CD14-positive monocyte (primary cell): ENCODE data around the gene SZT2. TPM values are rescaled to one million over a fixed set of nuclear protein-coding genes. Genes with fewer than 3 reads are reported as not detected.
"Not testable (repeated sequence)": the region's sequence is repeated elsewhere in the genome, so short reads cannot be mapped to it uniquely, and the experiment has no call there.

Source experiments
- DNase-seq, 3 donors: peaks; one replicate each; pipeline ENCODE4 v3.0.0-alpha.2; 2011 to 2022
- H2AFZ ChIP-seq: 2 replicates; pipeline ENCODE4 v1.6.0; 2012; ENCODE audit warnings: mild to moderate bottlenecking, low read depth, low read length, inconsistent platforms; ENCODE audit not compliant: insufficient read depth, poor library complexity, severe bottlenecking
- H3K27ac ChIP-seq, 2 donors: 1 replicate in 1 of 2; 2 replicates in 1 of 2; pipeline ENCODE4 v1.5.1; 2012 to 2013; ENCODE audit warnings: low read length in 2 of 2, control low read depth in 1 of 2, inconsistent platforms in 1 of 2, low read depth in 1 of 2, mild to moderate bottlenecking in 1 of 2
- H3K27me3 ChIP-seq, 2 donors: one replicate each; pipeline versions ENCODE4 v1.6.0 to v1.6.1; 2011 to 2013; ENCODE audit warnings: low read length in 2 of 2; ENCODE audit not compliant: control insufficient read depth in 2 of 2, insufficient read depth in 2 of 2
- H3K36me3 ChIP-seq, 2 donors: replicated peaks in 1 of 2; 1 replicate in 1 of 2; 2 replicates in 1 of 2; pipeline versions ENCODE4 v1.5.1 to v1.6.1; 2012 to 2013; ENCODE audit warnings: low read length in 2 of 2, control low read depth in 1 of 2, inconsistent platforms in 1 of 2, mild to moderate bottlenecking in 1 of 2; ENCODE audit not compliant: insufficient read depth in 2 of 2, control insufficient read depth in 1 of 2
- H3K4me1 ChIP-seq, 2 donors: 1 replicate in 1 of 2; 2 replicates in 1 of 2; pipeline versions ENCODE4 v1.5.1 to v1.6.1; 2012 to 2013; ENCODE audit warnings: low read length in 2 of 2, control low read depth in 1 of 2, inconsistent platforms in 1 of 2, mild to moderate bottlenecking in 1 of 2, moderate library complexity in 1 of 2; ENCODE audit not compliant: insufficient read depth in 2 of 2, control insufficient read depth in 1 of 2
- H3K4me2 ChIP-seq: replicated peaks from 2 replicates; pipeline ENCODE3; 2012; ENCODE audit warnings: low read length, moderate library complexity, mild to moderate bottlenecking; ENCODE audit not compliant: poor library complexity, severe bottlenecking; ENCODE audit errors: extremely low read depth
- H3K4me3 ChIP-seq, 3 experiments: fragments of 200-600 bp in 1 of 3; sonication (generic) in 1 of 3; replicated peaks in 1 of 3; 1 replicate in 2 of 3; 2 replicates in 1 of 3; pipeline ENCODE4 v1.5.1; 2011 to 2013; ENCODE audit warnings: low read length in 3 of 3, mild to moderate bottlenecking in 3 of 3, control low read depth in 2 of 3, low read depth in 2 of 3, inconsistent platforms in 1 of 3, moderate library complexity in 1 of 3
- H3K79me2 ChIP-seq: 2 replicates; pipeline ENCODE4 v1.6.0; 2012; ENCODE audit warnings: mild to moderate bottlenecking, control low read depth, inconsistent platforms, low read length, moderate library complexity; ENCODE audit not compliant: insufficient read depth
- H3K9ac ChIP-seq: 2 replicates; pipeline ENCODE4 v1.6.0; 2017; ENCODE audit warnings: low read length, mild to moderate bottlenecking; ENCODE audit not compliant: insufficient read depth, poor library complexity, severe bottlenecking
- H3K9me3 ChIP-seq, 2 donors: replicated peaks in 1 of 2; 1 replicate in 1 of 2; 2 replicates in 1 of 2; pipeline versions ENCODE4 v1.5.1 to v1.6.1; 2012 to 2013; ENCODE audit warnings: low read length in 2 of 2, control low read depth in 1 of 2; ENCODE audit not compliant: control insufficient read depth in 1 of 2, insufficient read depth in 1 of 2
- H4K20me1 ChIP-seq: 2 replicates; pipeline ENCODE4 v1.6.0; 2012; ENCODE audit warnings: mild to moderate bottlenecking, low read length, control low read depth, moderate library complexity; ENCODE audit not compliant: insufficient read depth
- H3K27ac Mint-ChIP-seq, 7 donors: one replicate each; pipeline ENCODE4 v1.8.0; 2020; ENCODE audit warnings: mild to moderate bottlenecking in 7 of 7, mixed read lengths in 7 of 7, moderate library complexity in 6 of 7, inconsistent platforms in 2 of 7
- H3K27me3 Mint-ChIP-seq, 3 donors: one replicate each; pipeline ENCODE4 v1.8.0; 2021 to 2022; ENCODE audit warnings: low read depth in 3 of 3, mild to moderate bottlenecking in 3 of 3, mixed read lengths in 3 of 3, moderate library complexity in 3 of 3, inconsistent platforms in 1 of 3
- H3K36me3 Mint-ChIP-seq, 2 donors: one replicate each; pipeline ENCODE4 v1.8.0; 2020; ENCODE audit warnings: mixed read lengths in 2 of 2, inconsistent platforms in 1 of 2, mild to moderate bottlenecking in 1 of 2
- H3K4me1 Mint-ChIP-seq: one replicate; pipeline ENCODE4 v1.8.0; 2020; ENCODE audit warnings: mild to moderate bottlenecking, mixed read lengths
- H3K4me3 Mint-ChIP-seq, 2 donors: one replicate each; pipeline ENCODE4 v1.8.0; 2020; ENCODE audit warnings: mild to moderate bottlenecking in 2 of 2, mixed read lengths in 2 of 2, moderate library complexity in 1 of 2
- H3K9me3 Mint-ChIP-seq, 7 donors: one replicate each; pipeline ENCODE4 v1.8.0; 2020 to 2022; ENCODE audit warnings: mixed read lengths in 7 of 7, mild to moderate bottlenecking in 6 of 7, moderate library complexity in 6 of 7, inconsistent platforms in 2 of 7
- WGBS: methylation state at CpG from one replicate; pipeline ENCODE4 v1.1.5; 2013; ENCODE audit warnings: missing lambda C conversion rate; ENCODE audit not compliant: insufficient coverage; 5-methylcytosine and 5-hydroxymethylcytosine counted together
- intact Hi-C, 2 donors: fragments of 100-400 bp; cut with micrococcal nuclease; formaldehyde crosslinking; loops; one replicate each; pipeline versions ENCODE4 v1.15.0 to v1.15.1; 2023
- polyA plus RNA-seq, 3 donors: library from polyadenylated mRNA; depleted of rRNA in 1 of 3; unstranded in 2 of 3; stranded (reverse) in 1 of 3; fragments of 300-500 nt in 2 of 3; fragments of >200 nt in 1 of 3; fragmentation: Illumina TruSeq in 2 of 3; gene quantifications; 1 replicate in 2 of 3; 2 replicates in 1 of 3; pipeline ENCODE4 v1.2.3, GENCODE V29; 2012 to 2021
- TF ChIP-seq, protein P1 (sequence below): fragments of 200-600 bp; IDR thresholded peaks from one replicate; pipeline ENCODE4 v1.8.0; 2022; ENCODE audit warnings: antibody characterized with exemption, mild to moderate bottlenecking

The SZT2 gene
- polyA plus RNA-seq, 3 donors = 2.4 to 29.9 (median 2.6) TPM

DNA sequence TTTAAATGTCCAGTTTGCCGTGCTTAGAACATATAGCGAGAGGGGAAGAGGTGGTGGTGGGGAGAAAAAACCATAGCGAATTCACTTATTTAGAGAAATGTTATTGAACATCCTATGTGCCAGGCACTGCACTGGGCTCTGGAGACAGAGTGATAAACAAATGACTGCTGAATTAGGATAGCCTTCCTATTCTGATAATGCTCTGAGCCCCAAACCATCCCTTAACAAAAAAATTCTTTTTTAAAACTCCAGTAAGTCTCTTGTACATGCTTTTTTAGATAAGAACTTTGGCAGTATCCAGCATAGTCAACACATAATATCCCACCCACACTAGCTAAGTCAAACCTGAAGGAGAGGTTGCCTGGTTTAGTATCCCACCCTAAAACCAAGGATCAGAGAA lies 8.5 kb downstream of the SZT2 start:
- TF ChIP-seq, protein P1, sequence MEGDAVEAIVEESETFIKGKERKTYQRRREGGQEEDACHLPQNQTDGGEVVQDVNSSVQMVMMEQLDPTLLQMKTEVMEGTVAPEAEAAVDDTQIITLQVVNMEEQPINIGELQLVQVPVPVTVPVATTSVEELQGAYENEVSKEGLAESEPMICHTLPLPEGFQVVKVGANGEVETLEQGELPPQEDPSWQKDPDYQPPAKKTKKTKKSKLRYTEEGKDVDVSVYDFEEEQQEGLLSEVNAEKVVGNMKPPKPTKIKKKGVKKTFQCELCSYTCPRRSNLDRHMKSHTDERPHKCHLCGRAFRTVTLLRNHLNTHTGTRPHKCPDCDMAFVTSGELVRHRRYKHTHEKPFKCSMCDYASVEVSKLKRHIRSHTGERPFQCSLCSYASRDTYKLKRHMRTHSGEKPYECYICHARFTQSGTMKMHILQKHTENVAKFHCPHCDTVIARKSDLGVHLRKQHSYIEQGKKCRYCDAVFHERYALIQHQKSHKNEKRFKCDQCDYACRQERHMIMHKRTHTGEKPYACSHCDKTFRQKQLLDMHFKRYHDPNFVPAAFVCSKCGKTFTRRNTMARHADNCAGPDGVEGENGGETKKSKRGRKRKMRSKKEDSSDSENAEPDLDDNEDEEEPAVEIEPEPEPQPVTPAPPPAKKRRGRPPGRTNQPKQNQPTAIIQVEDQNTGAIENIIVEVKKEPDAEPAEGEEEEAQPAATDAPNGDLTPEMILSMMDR = no peak
- H3K4me1 ChIP-seq = no peaks in the 10 kb centered on the region
- Mint-ChIP-seq H3K9me3 (peaks cover 0 to 13% (median 2%) of the 10 kb centered on the region in 7 donors), H3K27me3 (no peaks in the 10 kb centered on the region), H3K4me1 (peaks cover 6% of the 10 kb centered on the region), H3K4me3 (no peak overlapping the region), H3K27ac (peak overlapping the region in 1 of 7 donors; percentile 76), H3K36me3 (peaks cover 32 to 60% of the 10 kb centered on the region in 2 donors)
- H3K27ac ChIP-seq = no peak overlapping the region
- H3K27me3 ChIP-seq = no peaks in the 10 kb centered on the region
- no peak overlapping the region for H3K4me3 ChIP-seq
- peaks cover 20 to 54% of the 10 kb centered on the region in 2 donors for H3K36me3 ChIP-seq
- H2AFZ ChIP-seq = no peak overlapping the region
- H3K9ac ChIP-seq = no peak overlapping the region
- no peak for DNase-seq
- H3K79me2 ChIP-seq = peaks cover 37% of the 10 kb centered on the region
- intact Hi-C loops = no loop called here
- H3K9me3 ChIP-seq = peaks cover 0 to 4% of the 10 kb centered on the region in 2 donors
- H4K20me1 ChIP-seq = peaks cover 29% of the 10 kb centered on the region
- 100% methylated on average over 2 of the region's 3 CpGs for WGBS
- no peak overlapping the region for H3K4me2 ChIP-seq

DNA sequence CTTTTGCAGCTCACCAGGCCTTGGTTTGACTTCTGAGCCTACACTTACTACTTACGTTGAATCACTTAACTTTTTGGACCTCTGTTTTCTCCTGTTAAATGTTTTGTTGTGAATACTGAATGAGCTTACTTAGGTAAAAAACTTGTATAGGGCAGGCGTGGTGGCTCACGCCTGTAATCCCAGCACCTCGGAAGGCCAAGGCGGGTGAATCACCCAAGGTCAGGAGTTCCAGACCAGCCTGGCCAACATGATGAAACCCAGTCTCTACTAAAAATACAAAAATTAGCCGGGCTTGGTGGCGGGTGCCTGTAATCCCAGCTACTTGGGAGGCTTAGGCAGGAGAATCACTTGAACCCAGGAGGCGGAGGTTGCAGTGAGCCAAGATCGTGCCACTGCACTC lies 10.7 kb downstream of the SZT2 start:
- peaks cover 15% of the 10 kb centered on the region for H3K79me2 ChIP-seq
- H3K4me3 ChIP-seq, intact Hi-C loops: not testable (repeated sequence)

More for the DNA sequence above, 10.7 kb downstream of the SZT2 start:
- H2AFZ ChIP-seq, H3K9ac ChIP-seq, H3K27ac ChIP-seq, H3K27me3 ChIP-seq, H3K4me2 ChIP-seq, H3K4me1 ChIP-seq, H3K27me3 Mint-ChIP-seq, H3K9me3 ChIP-seq, DNase-seq, H3K4me3 Mint-ChIP-seq, H3K4me1 Mint-ChIP-seq: not testable (repeated sequence)
- 93% methylated on average over 5 of the region's 9 CpGs for WGBS
- peaks cover 40 to 68% of the 10 kb centered on the region in 2 donors for H3K36me3 Mint-ChIP-seq
- peak overlapping the region in 1 of 7 donors; percentile 37 for H3K27ac Mint-ChIP-seq
- H3K9me3 Mint-ChIP-seq = peaks cover 0 to 13% (median 2%) of the 10 kb centered on the region in 7 donors
- peaks cover 13% of the 10 kb centered on the region for H4K20me1 ChIP-seq
- peaks cover 35 to 54% of the 10 kb centered on the region in 2 donors for H3K36me3 ChIP-seq
